ENCODE measurements around the gene ZNF385C.

The ZNF385C gene

GRCh38 chr17:41987642-41988041 is 110.6 kb downstream of the ZNF385C start:
- in situ Hi-C loops (cut with MboI; ENCODE audit: low sequenced_read_pairs, unreplicated experiment): no loop called here
- no peak for DNase-seq (ENCODE audit: low spot score)
- TF ChIP-seq CTCF (IDR thresholded peaks at IDR 0.05; ENCODE audit: borderline replicate concordance, control extremely low read depth, extremely low read depth, insufficient read depth, missing control alignments): no peak

GRCh38 chr17:41986634-41987033 is 111.6 kb downstream of the ZNF385C start:
- no peak for TF ChIP-seq CTCF (IDR thresholded peaks at IDR 0.05; ENCODE audit: borderline replicate concordance, control extremely low read depth, extremely low read depth, insufficient read depth, missing control alignments)
- in situ Hi-C loops (cut with MboI; ENCODE audit: low sequenced_read_pairs, unreplicated experiment): no loop called here
- no peak for DNase-seq (ENCODE audit: low spot score)

GRCh38 chr17:41985919-41986318 is 112.4 kb downstream of the ZNF385C start:
- TF ChIP-seq CTCF (IDR thresholded peaks at IDR 0.05; ENCODE audit: borderline replicate concordance, control extremely low read depth, extremely low read depth, insufficient read depth, missing control alignments): no peak
- in situ Hi-C loops (cut with MboI; ENCODE audit: low sequenced_read_pairs, unreplicated experiment): no loop called here
- DNase-seq (ENCODE audit: low spot score): no peak

GRCh38 chr17:41984454-41984853 is 113.8 kb downstream of the ZNF385C start:
- in situ Hi-C loops (cut with MboI; ENCODE audit: low sequenced_read_pairs, unreplicated experiment): no loop called here
- no peak for DNase-seq (ENCODE audit: low spot score)
- no peak for TF ChIP-seq CTCF (IDR thresholded peaks at IDR 0.05; ENCODE audit: borderline replicate concordance, control extremely low read depth, extremely low read depth, insufficient read depth, missing control alignments)

GRCh38 chr17:41982026-41982760 is 116.1 kb downstream of the ZNF385C start:
- no peak for DNase-seq (ENCODE audit: low spot score)
- no peak for TF ChIP-seq CTCF (IDR thresholded peaks at IDR 0.05; ENCODE audit: borderline replicate concordance, control extremely low read depth, extremely low read depth, insufficient read depth, missing control alignments)
- in situ Hi-C loops (cut with MboI; ENCODE audit: low sequenced_read_pairs, unreplicated experiment): no loop called here

GRCh38 chr17:41977991-41978390 is 120.3 kb downstream of the ZNF385C start:
- in situ Hi-C loops (cut with MboI; ENCODE audit: low sequenced_read_pairs, unreplicated experiment): no loop called here
- no peak for DNase-seq (ENCODE audit: low spot score)

More at GRCh38 chr17:41977991-41978390, 120.3 kb downstream of the ZNF385C start:
- no peak for TF ChIP-seq CTCF (IDR thresholded peaks at IDR 0.05; ENCODE audit: borderline replicate concordance, control extremely low read depth, extremely low read depth, insufficient read depth, missing control alignments)
